ENCODE measurements around the gene UBE2N.
"Not testable (repeated sequence)": the region's sequence is repeated elsewhere in the genome, so short reads cannot be mapped to it uniquely, and the experiment has no call there.

Gene UBE2N

DNA sequence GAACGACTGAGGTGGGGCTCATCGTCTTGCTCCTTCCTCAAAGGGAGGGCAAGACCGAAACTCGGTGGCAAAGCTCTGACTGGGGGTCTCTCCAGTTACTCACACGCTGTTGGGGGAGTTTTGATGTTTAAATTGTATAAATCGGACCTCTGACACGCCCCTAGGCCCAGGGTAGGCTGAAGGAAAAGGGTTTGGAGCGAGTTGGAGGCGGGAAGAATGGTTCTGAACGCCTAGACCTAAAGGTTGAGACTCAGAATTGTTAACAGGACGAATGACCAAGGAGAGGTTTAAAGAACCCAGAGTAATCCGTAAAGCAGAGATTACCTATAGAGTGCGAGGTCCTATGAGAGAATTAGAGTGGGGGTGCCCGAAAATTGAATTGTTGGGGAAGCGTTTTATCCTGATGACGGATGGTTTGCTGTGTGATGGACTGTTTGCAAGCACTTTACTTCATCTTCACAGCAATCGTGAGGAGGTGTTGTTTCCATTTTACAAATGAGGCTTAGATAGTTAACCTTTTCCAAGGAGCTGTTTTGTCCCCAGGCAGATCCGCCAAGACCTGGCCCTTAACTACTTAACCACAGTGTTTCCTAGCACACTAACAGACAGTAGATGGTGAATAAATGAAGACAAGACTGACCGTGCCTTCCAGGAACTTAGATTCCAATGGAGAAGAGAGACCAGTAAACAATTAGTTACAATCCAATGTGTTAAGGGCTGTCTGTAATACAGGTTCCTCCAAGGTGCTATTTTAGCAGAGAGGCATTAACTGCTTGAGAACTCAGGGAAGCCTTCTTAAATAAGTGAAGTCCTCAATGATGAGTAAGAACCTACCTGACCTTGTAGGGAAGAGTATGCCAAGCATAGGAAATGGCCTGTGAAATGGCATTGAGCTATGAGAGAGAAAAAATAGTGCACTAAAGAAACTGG lies 929 bp upstream of the UBE2N start:
- no peak for DNase-seq

DNA sequence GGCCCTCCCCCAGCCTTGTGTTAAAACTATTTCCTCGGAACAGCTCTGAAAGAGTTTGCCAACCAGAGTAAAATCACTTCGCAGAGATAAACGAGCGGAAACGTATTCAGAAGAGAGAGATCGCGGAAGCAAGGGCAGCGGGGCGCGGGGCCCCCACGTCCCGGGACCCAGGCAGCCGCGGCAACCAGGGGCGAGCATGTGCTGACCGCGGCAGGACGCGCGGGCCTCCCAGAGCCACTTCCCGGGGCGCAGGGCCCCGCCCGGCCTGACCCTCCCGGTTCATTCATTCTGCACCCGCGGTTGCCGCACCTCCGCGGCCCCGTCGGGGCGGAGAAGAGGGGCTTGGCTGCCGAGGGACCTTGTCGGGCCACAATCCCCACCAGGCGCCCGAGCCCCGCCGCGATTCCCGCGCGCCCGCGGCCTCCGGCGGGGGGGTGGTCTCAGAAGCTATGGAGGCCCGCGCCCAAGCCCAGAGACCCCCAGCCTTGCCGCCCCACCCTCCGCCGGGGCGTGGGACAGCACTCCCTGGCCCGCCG lies 598 bp downstream of the UBE2N start:
- peak; percentile 11 to 49 (median 36) for DNase-seq

DNA sequence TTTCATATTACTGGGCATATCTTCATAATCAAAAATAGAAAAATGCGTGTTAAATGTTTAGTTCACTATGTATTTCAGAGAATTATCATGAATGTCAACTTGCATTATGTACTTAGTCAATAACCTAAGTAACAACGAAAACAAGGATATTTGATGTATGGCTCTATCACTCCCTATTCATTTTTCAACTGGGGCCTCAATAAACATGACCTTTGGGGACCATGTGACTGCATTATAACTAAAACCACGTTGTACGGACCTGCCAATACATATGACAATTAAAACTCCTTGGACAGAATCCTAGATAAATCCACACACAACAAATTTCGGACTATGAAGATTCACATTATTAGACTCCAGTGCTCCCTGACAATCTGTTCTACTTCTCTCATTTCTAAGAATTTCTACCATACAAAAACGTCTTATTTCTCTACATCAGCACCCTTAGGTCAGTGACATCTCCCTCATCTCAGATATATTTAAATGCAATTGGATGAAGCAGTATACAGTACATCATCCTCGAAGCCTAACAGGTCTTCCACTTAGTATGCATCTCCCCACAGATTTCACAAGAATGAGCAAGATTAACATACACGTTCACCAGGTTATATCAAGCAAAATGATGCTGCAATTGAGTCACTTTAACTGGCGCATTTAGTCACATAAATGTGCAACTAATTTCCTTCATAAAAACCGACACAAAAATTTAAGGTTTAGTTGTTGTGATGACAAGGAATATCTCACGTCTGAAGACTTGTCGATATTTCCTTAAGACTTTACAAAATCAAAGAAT lies 1.5 kb downstream of the UBE2N start:
- DNase-seq, result no peak

DNA sequence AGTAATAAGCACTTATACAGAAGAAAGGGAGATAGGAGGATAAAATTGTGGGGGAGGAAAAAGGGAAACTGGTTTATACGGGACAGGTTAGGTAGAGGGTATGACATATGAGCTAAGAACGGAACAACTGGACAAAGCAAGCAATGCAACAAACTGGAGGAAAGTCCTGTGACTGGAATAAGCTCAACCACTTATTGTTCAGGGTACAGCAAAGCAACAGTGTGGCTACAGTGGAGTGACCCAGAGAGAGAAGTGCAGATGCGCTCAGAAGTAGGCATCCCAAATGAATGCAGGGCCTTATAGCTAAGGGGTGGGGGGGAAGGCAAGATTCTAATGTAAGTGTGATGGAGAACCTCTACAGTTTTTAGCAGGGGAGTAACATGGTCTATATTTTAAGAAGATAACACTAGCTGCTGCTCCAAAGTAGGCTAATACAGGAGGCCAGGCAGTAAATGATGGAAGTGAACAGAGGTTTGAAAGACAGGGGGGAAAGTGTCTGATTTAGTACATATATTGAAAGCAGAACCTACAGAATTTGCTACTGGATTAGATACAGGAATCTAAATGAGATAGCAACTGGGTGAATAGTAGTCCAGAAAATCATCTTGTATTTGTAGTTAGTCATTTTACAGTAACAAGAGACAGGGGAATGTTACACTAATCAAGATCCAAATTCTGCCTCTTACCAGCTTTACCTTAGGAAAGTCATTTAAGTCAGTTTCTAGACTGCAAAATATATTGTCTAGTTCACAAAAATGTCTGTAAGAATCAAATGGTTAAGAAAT lies 3.3 kb downstream of the UBE2N start:
- no peak for DNase-seq

DNA sequence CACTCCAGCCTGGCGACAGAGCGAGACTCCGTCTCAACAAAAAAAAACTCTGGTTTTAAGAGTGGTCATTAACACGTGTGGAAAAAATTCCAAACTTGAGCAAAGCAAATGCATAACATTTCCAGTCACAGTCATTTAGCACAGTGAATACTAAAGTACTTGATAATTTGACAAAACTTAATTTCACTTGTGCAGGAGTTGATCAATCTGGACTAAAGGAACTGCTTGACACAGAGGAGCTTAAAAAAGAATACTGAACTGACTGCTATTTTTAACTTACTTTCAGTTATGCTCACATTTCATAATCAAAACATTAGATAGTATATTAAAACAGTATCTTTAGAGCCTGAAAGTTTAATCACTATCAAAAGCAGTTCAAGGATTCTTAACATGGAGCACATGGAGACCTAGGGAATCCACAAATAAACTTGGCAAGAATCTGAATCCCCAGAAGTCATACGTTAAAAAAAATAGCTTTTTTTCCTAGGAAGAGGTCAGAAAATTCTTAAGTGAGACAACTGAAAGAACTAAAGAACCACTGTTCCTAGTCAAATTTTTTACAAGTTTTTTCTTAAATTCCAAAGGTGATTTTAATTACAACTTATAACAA lies 7.4 kb downstream of the UBE2N start:
- DNase-seq, result no peak

DNA sequence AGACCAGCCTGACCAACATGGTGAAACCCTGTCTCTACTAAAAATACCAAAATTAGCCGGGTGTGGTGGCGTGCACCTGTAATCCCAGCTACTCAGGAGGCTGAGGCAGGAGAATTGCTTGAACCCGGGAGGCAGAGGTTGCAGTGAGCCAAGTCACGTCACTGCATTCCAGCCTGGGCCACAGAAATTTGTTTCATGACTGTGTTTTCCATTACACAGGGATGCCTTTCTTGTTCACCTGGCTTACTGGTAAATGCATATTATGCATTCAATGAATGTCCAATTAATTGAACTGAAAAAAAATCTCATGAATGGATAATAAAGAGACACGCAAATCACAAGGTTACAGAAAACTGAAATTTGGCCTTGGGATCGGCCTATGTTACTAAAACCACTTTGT lies 9.7 kb downstream of the UBE2N start:
- DNase-seq, result not testable (repeated sequence)

DNA sequence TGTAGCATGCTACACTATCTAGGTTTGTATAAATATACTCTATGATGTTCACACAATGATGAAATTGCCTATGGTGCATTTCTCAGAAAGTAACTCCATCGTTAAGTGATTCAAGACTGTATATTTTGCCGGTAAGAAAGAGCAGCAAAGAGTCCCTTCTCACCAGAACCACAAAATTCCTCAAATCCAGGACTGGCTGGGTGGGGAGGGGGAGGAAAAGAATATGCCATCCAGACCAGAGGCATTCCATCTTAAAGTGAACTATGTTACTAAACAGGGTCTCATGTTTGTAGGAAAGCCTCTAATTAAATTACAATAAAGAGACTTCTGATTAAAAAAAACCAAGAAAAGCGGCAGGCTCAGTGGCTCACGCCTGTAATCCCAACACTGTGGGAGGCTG lies 11.5 kb downstream of the UBE2N start:
- DNase-seq, result no peak

DNA sequence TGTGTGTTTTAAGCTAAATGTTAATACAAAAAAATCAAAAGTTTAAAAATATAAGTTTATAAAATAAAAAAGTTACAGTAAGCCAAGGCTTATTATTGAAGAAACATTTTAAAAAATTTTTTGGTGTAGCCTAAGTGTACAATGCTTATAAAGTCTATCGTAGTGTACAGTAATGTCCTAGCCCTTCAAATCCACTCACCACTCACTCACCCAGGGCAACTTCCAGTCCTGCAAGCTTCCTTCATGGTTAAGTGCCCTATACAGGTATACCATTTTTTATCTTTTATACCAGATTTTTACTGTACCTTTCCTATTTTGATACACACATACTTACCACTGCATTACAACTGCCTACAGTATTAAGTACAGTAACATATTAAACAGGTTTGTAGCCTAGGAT lies 11.9 kb downstream of the UBE2N start:
- DNase-seq, result no peak

DNA sequence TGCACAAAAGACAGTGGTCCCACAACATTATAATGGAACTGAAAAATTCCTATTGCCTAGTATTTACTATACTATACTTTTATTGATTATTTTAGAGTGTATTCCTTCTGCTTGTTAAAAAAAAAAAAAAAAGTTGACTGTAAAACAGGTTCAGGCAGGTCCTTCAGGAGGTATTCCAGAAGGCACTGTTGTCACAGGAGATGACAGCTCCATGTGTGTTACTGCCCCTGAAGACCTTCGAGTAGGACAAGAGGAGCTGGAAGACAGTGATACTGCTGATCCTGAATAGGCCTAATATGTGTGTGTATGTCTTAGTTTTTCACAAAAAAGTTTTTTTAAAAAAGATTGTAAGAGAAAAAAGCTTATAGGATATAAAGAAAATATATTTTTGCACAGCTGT lies 12.3 kb downstream of the UBE2N start:
- DNase-seq, result no peak

DNA sequence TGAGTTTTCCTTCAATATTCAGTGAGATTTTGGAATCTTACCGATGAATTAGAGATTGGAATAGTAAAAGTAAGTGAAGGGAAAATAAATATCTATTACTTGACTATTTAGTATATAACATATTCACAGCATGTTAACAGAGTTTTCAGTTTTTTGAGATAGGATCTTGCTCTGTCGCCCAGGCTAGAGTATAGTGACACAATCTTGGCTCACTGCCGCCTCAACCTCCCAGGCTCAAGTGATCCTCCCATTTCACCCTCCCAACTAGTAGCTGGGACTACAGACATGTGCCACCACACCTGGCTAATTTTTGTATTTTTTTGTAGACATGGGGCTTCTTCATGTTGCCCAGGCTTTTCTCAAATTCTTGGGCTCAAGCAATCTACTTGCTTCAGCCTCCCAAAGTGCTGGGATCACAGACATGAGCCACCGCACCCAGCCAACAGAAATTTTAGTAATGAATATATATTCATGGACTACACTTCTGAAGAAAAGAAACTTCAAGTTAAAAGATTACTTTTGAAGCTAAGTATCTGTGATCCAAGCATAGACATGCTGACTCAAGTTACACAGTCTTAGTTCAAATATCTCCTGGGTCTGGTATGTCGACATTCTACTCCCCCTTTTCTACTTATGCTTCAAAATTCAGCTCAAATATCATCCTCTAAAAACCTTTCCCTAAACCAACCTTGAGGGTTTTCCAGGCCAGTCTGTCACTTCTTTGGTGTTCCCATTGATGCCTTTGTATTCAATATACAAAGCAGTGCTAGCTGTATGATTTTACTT lies 13.8 kb downstream of the UBE2N start:
- no peak for DNase-seq

DNA sequence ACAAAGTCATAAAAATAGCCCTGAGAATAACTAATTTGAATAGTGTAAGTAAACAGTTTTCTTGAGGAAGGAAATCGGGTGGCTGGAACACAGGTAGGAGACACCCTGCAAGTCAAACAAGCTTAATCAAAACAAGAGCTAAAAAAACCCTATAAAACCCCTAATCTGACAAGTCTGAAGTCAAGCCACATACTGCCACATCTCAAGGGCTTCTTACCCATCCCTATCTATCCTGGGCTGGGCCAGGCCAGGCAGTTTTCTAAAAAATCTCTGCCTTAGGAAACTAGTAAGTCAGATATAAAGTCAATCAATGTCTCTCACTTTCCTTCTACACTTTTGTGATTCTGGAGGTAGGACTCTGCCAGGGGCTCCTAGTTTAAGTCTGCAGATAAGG lies 15.3 kb downstream of the UBE2N start:
- no peak for DNase-seq

DNA sequence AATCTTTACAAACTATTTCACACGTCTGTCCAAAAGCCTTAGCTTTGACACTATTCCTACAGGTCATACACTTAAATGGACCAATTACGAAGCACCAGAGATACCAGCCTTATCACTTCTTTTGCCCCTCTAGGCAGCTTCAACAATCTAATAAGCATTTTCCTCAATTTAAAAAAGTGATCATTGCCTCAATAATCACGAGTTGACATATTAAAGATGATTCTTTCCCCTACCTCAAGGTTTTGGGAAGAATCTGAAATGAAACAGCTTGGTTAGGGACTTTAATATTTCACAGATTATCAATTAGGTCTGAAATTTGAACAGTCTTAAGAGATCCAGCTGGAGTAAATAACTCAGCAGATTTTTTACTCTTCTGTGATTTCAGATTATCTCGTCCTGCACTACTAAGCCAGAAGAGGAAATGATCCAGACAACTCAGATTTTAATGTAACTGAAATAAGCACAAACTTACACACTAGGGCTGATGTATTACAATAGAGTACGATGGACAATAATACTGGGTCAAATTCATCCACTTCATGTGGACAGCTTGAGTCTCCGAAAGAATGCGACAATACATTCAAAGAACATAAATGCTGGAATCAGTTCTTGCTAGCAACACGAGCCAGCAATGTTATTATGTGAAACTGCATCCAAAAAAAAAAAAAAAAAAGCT lies 15.9 kb downstream of the UBE2N start:
- DNase-seq, result no peak

DNA sequence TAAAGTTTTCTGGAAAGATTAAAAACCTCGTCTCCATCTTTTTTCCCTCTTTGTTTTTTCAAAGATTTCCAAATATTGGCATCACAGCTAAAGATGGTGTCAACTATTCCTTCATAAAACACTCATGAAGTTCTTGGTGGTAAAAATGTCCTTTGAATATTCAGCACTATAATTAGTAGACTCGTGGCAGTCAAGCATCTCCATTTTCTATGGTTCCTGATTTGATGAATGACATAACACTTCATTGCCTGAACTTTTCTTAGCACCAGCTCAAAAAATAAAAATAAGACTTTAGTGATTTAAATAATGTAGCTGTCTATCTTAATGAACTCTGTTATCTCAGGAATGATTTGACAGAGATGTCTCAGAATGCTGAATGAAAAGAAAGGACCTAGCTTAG lies 19.7 kb downstream of the UBE2N start:
- DNase-seq, result no peak

DNA sequence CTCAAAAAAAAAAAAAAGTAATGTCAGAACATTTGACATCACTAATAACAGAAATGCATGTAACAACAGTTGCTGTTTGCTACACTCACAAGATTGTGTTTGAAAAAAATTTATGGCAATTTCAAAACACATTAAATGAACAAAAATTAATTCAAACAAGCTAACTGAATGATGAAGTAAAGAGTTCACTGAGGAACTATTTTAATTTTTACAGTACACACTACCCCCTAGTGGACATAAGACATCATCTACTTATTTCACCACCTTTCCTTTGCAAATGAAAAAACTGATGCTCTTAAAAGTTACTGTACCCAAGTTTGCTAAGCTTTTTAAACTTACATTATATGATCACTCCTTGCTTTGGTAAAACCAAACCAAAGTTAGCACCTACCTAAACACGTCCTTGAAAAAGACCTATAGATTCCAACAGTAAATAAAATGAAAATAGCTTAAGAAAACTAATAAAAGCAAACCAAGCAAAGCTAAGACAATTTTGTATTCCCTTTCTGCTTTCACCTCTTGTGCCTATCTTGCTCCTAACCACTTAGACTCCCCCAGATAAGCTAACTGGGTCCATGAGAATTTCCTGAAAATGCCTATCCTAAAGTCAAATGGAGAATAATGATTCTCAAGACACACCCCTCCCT lies 22.2 kb downstream of the UBE2N start:
- peak in 1 of 5 donors; percentile 56 for DNase-seq

DNA sequence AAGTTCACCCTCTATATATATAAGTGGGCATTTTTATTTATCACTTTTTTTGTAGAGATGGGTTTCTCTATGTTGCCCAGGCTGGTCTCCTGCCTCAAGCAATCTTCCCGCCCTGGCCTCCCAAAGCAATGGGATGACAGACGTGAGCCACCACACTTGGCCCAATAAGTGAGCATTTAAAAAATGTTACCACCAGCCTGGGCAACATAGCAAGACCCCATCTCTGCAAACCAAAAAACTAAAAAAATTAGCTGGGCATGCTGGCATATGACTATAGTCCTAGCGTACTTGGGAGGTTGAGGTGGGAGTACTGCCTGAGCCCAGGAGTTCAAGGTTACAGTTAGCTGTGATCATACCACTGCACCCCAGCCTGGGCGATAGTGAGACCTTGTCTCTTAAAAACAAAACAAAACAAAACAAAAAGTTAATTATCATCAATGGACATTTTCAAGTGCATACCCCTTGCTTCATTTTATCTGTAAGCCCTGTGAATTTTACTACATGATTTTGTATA lies 23.7 kb downstream of the UBE2N start:
- no peak for DNase-seq

DNA sequence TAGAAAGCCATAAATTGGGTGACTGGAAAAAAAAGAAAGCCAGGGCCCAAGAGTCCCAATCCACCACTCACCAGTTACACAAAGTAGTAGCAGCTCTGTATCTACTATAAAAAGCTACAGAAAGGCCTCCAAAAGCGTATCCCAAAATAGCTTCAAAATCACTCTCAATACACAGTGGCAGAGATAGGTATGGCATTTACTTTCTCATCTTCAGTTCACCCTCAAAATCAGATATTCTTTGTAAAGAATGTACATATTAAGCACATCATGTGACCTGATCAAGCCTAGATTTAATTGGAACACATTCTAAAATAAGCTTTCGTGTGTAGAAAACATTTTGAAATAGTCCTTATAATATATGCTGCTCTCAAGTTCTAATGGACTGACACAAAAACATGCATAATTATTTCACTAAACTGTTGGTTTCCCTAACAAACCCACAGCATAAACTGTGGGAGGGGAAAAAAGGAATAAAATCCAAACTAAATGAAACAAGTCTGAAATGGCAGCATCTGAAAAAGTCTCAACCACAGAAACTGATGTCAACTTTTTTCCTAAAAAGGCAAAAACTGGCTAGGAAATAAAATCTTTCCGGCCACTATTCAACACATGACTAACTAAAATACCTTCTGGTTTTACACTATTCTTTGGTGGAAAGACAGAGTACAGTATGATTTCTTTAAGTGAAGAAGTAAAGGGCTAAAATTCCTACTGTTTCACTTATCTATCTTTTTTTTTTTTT lies 25.9 kb downstream of the UBE2N start:
- DNase-seq, result peak in 1 of 5 donors; percentile 31

DNA sequence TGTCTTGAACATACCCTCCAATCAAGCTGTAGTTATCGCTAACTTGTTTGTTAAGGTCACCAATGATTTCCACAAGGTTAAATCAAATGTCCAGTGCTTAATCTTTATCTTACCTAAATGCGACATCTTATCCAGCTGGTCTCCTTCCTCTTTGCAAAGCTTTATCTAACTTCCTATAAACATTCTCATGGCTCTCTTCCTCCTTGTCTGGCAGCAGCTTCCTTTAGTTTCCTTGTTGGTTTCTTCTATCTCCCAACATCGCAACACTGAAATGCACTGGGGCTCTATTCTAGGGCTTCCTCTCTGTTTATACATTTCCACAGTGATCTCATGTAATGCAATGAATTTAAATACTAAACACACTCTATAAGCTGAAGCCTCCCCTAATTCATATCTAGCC lies 28.7 kb downstream of the UBE2N start:
- no peak for DNase-seq

DNA sequence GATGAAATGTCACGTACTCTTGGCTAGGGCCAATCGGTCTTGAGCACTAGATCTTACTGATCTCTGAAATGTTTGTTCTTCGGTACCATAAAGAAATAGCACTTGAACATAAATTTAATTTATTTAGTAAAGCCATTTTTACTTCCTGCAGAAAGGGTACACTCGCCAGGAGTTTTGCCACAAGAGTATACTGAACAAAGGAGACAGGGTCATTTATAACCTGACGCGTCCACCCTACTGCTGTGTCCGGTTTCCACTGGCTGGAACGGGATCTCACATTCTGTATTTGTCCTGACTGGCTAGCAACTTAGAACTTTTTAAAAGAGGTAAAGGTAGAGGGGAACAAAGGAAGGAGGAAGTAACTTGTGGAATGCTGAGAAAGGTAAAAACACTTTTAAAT lies 29.4 kb downstream of the UBE2N start:
- DNase-seq, result not testable (repeated sequence)

DNA sequence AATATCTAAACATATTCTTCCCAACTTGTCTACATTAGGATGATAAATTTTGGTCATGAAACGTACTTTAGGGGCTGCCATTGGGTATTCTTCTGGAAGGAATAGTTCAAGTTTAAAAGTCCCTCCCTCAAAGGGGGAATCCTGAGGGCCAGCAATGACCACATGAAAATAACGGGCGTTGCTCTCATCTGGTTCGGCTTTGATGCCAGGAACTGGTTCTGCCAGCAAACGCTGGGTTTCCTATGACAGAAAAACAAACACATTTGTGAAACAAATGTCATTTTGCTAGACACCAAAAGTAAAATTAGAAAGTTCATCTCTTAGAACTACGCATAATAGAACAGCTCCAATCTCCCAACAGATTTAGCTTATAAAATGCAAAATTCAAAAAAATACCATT lies 30.7 kb downstream of the UBE2N start:
- not testable (repeated sequence) for DNase-seq
